HepG2 (cell line): ENCODE results near the gene SLC39A1. TPM values are rescaled to one million over a fixed set of nuclear protein-coding genes. Genes with fewer than 3 reads are reported as not detected.

Source experiments
- AGO2 ChIP-seq: fragments of 200-400 bp; formaldehyde crosslinking; optimal IDR thresholded peaks from 2 replicates; pipeline ENCODE3; 2017; ENCODE audit warnings: mild to moderate bottlenecking, low read depth, low read length, moderate library complexity
- BCL3 ChIP-seq: sonication (generic); formaldehyde crosslinking; IDR thresholded peaks from 2 replicates; pipeline ENCODE4 v1.5.1; 2020; ENCODE audit warnings: mild to moderate bottlenecking, missing genetic modification reagents, moderate library complexity
- E2F2 ChIP-seq: sonication (generic); formaldehyde crosslinking; IDR thresholded peaks from 2 replicates; pipeline ENCODE4 v1.4.0; 2020; ENCODE audit warnings: missing genetic modification reagents, borderline replicate concordance
- HNRNPH1 ChIP-seq: fragments of 200-400 bp; formaldehyde crosslinking; optimal IDR thresholded peaks from 2 replicates; pipeline ENCODE3; 2017; ENCODE audit warnings: mild to moderate bottlenecking, low read depth, low read length
- MEIS2 ChIP-seq: sonication (generic); formaldehyde crosslinking; IDR thresholded peaks from 2 replicates; pipeline ENCODE4 v1.9.0; 2021; ENCODE audit warnings: mild to moderate bottlenecking, missing genetic modification reagents
- MXD4 ChIP-seq: IDR thresholded peaks from 2 replicates; pipeline ENCODE4 v1.6.1; 2016; ENCODE audit warnings: mild to moderate bottlenecking, missing biosample characterization, missing genetic modification reagents
- PHF20 ChIP-seq: sonication (generic); formaldehyde crosslinking; IDR thresholded peaks from 2 replicates; pipeline ENCODE4 v1.5.0; 2020; ENCODE audit warnings: mild to moderate bottlenecking, missing genetic modification reagents
- SALL1 ChIP-seq: sonication (generic); formaldehyde crosslinking; IDR thresholded peaks from 2 replicates; pipeline ENCODE4 v1.8.0; 2022; ENCODE audit warnings: mild to moderate bottlenecking, missing genetic modification reagents
- SOX6 ChIP-seq, 2 experiments: fragments of 450-650 bp in 1 of 2; sonication (generic) in 1 of 2; formaldehyde crosslinking in 1 of 2; IDR thresholded peaks; 2 replicates each; pipeline versions ENCODE4 v1.4.0 to v1.6.1; 2017 to 2020; ENCODE audit warnings: antibody characterized with exemption in 1 of 2, mild to moderate bottlenecking in 1 of 2, missing genetic modification reagents in 1 of 2
- U2AF2 ChIP-seq: fragments of 200-400 bp; formaldehyde crosslinking; IDR thresholded peaks from 2 replicates; pipeline ENCODE4 v1.6.1; 2017; ENCODE audit warnings: low read depth, mild to moderate bottlenecking, low read length
- ZBTB39 ChIP-seq: sonication (generic); formaldehyde crosslinking; IDR thresholded peaks from 2 replicates; pipeline ENCODE4 v1.5.0; 2020; ENCODE audit warnings: missing genetic modification reagents
- ZSCAN31 ChIP-seq: sonication (generic); formaldehyde crosslinking; IDR thresholded peaks from 2 replicates; pipeline ENCODE4 v1.5.0; 2020; ENCODE audit warnings: low read depth, mild to moderate bottlenecking, missing genetic modification reagents
- polyA plus RNA-seq, 8 experiments: library from polyadenylated mRNA; depleted of rRNA in 3 of 8; stranded (reverse) in 7 of 8; unstranded in 1 of 8; fragments of >200 nt; fragmentation: Illumina TruSeq in 4 of 8; extraction: Trizol in 4 of 8; gene quantifications; 2 replicates each; pipeline versions ENCODE4 v1.2.1 to v1.2.3, GENCODE V29; 2011 to 2016; ENCODE audit warnings: low read depth in 4 of 8, missing spikeins in 1 of 8, mixed read lengths in 1 of 8; ENCODE audit not compliant: insufficient read depth in 1 of 8
- total RNA-seq, 5 experiments: library from RNA; depleted of rRNA; stranded (reverse); fragments of >200 nt; fragmentation: Illumina TruSeq; extraction: Trizol; gene quantifications; 2 replicates each; pipeline ENCODE4 v1.2.3, GENCODE V29; 2016; ENCODE audit warnings: low read depth in 1 of 5
- TF ChIP-seq, protein P1 (sequence below): sonication (generic); formaldehyde crosslinking; IDR thresholded peaks from 2 replicates; pipeline ENCODE4 v1.4.0; 2020; ENCODE audit warnings: missing genetic modification reagents, borderline replicate concordance
- TF ChIP-seq, protein P2 (sequence below): IDR thresholded peaks from 2 replicates; pipeline ENCODE4 v1.6.1; 2016; ENCODE audit warnings: missing genetic modification reagents, missing compliant biosample characterization

Gene SLC39A1
- total and polyA plus RNA-seq, 2 of the 13 experiments (the other 11 are each of a cell fraction or from before 2014, with no cell fraction given) = 71.2 to 78.4 TPM

DNA sequence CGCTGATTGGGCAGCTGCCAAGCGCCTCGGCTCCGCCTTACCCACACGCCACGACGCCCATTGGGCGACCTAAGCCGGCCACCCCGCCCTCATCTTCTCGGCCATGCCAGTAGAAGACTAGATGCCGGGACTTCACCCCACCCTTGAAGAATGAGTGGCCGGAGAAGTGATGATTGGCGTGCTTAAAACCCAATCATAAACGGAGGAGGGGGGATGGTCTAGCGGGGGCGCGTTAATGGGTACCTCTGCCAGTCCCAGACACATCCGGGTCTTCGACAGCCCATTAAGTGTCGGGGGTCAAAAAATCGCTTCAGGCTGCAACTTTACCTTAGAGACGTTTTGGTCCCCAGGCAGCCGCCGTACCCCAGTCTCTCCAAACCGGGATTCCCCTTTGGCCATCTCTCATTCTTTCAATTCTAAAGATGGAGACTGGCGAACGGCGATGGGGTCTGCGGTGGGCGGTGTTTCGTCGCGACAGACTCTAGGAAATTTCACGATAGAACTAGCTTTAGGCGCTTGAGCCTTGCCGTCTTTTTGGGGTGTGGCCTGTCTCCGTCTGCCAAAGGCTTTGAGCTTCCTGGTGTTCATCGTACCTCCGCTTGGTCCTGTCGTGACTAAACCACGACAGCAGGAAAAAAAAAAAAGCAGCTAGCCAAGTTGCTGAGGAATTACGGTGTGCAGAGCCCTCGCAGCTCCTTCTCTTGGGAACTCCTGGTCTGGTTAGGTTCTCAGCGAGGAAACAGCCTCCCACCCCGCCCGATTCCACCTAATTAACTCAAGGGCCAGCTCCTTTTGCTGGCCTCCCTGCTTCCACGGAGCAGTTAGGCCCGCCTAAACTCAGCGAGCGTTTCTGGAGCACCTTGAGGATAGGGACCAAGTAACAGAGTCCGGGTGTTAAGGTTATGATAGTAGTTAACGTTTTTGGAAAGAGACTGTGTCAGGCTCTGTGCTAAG is 40.1 kb downstream of the SLC39A1 start, which contains the start of gene GATAD2B (continued):
- no peak for TF ChIP-seq MEIS2
- TF ChIP-seq, protein P1, sequence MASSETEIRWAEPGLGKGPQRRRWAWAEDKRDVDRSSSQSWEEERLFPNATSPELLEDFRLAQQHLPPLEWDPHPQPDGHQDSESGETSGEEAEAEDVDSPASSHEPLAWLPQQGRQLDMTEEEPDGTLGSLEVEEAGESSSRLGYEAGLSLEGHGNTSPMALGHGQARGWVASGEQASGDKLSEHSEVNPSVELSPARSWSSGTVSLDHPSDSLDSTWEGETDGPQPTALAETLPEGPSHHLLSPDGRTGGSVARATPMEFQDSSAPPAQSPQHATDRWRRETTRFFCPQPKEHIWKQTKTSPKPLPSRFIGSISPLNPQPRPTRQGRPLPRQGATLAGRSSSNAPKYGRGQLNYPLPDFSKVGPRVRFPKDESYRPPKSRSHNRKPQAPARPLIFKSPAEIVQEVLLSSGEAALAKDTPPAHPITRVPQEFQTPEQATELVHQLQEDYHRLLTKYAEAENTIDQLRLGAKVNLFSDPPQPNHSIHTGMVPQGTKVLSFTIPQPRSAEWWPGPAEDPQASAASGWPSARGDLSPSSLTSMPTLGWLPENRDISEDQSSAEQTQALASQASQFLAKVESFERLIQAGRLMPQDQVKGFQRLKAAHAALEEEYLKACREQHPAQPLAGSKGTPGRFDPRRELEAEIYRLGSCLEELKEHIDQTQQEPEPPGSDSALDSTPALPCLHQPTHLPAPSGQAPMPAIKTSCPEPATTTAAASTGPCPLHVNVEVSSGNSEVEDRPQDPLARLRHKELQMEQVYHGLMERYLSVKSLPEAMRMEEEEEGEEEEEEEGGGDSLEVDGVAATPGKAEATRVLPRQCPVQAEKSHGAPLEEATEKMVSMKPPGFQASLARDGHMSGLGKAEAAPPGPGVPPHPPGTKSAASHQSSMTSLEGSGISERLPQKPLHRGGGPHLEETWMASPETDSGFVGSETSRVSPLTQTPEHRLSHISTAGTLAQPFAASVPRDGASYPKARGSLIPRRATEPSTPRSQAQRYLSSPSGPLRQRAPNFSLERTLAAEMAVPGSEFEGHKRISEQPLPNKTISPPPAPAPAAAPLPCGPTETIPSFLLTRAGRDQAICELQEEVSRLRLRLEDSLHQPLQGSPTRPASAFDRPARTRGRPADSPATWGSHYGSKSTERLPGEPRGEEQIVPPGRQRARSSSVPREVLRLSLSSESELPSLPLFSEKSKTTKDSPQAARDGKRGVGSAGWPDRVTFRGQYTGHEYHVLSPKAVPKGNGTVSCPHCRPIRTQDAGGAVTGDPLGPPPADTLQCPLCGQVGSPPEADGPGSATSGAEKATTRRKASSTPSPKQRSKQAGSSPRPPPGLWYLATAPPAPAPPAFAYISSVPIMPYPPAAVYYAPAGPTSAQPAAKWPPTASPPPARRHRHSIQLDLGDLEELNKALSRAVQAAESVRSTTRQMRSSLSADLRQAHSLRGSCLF (CRISPR knock-in tag) = no peak
- TF ChIP-seq HNRNPH1 = no peak
- no peak for TF ChIP-seq ZSCAN31 (CRISPR knock-in tag)
- no peak for TF ChIP-seq ZBTB39 (CRISPR knock-in tag)
- TF ChIP-seq, protein P2, sequence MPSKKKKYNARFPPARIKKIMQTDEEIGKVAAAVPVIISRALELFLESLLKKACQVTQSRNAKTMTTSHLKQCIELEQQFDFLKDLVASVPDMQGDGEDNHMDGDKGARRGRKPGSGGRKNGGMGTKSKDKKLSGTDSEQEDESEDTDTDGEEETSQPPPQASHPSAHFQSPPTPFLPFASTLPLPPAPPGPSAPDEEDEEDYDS = peak; percentile 59; the same call in 1 of the 2 replicates
- TF ChIP-seq SALL1 (CRISPR knock-in tag) = peak; percentile 60; the same call in 1 of the 2 replicates
- no peak for TF ChIP-seq E2F2 (CRISPR knock-in tag)
- TF ChIP-seq BCL3 (CRISPR knock-in tag) = no peak
- no peak for TF ChIP-seq SOX6 (IDR thresholded peaks at IDR 0.05)
- peak; percentile 44 for TF ChIP-seq SOX6 (CRISPR knock-in tag; IDR thresholded peaks at IDR 0.05)
- TF ChIP-seq PHF20 (CRISPR knock-in tag) = peak; percentile 69; the same call in 1 of the 2 replicates
- 0 out of 2 replicates have a peak, but pooled peaks have one; percentile 31 for TF ChIP-seq U2AF2
- no peak for TF ChIP-seq AGO2
- peak; percentile 68; the same call in 1 of the 2 replicates for TF ChIP-seq MXD4
